ENCODE data around the gene FAU. TPM values are rescaled to one million over a fixed set of nuclear protein-coding genes. Genes with fewer than 3 reads are reported as not detected.

FAU gene
- total and polyA plus RNA-seq, 2 of the 13 experiments (the other 11 are each of a cell fraction or from before 2014, with no cell fraction given) = 374 to 869 TPM

GRCh38 chr11:65165410-65166317, 43.7 kb upstream of the FAU start (continued):
- TF ChIP-seq TBP (CRISPR knock-in tag; IDR thresholded peaks at IDR 0.05) (no peak), ZNF609 (CRISPR knock-in tag; IDR thresholded peaks at IDR 0.05; ENCODE audit: borderline replicate concordance) (peak; percentile 39; the same call in 1 of the 2 replicates), ZNF883 (CRISPR knock-in tag; IDR thresholded peaks at IDR 0.05; ENCODE audit: not compliant biosample characterization) (no peak), ZBTB40 (IDR thresholded peaks at IDR 0.05) (no peak), ZBTB40 (CRISPR knock-in tag; IDR thresholded peaks at IDR 0.05) (peak; percentile 19; the same call in 1 of the 2 replicates), POLR2AphosphoS2 (IDR thresholded peaks at IDR 0.05; ENCODE audit: low read depth, low read length) (no peak), RNF2 (conservative IDR thresholded peaks at IDR 0.05; ENCODE audit: low read depth) (peak; percentile 86; the same call in 1 of the 2 replicates), CBX2 (IDR thresholded peaks at IDR 0.05; ENCODE audit: low read depth, low read length) (no peak), CBX2 (CRISPR knock-in tag; IDR thresholded peaks at IDR 0.05; ENCODE audit: low read depth) (no peak), IKZF1 (IDR thresholded peaks at IDR 0.05) (no peak), CREM (IDR thresholded peaks at IDR 0.05) (peak; percentile 77), CREM (CRISPR knock-in tag; IDR thresholded peaks at IDR 0.05) (no peak), HBP1 (CRISPR knock-in tag; IDR thresholded peaks at IDR 0.05; ENCODE audit: low read depth) (no peak), PAWR (CRISPR knock-in tag; IDR thresholded peaks at IDR 0.05; ENCODE audit: borderline replicate concordance) (no peak)

All from HepG2 (cell line).